HepG2 (cell line): ENCODE data around the gene CNOT1. TPM values are rescaled to one million over a fixed set of nuclear protein-coding genes. Genes with fewer than 3 reads are reported as not detected.

ENCODE experiments used
- KDM4B ChIP-seq: sonication (generic); formaldehyde crosslinking; IDR thresholded peaks from 2 replicates; pipeline ENCODE4 v1.4.0; 2020; ENCODE audit warnings: missing genetic modification reagents
- NR2C2 ChIP-seq: sonication (generic); formaldehyde crosslinking; IDR thresholded peaks from 2 replicates; pipeline ENCODE4 v1.4.0; 2020; ENCODE audit warnings: missing genetic modification reagents, mild to moderate bottlenecking, moderate library complexity, borderline replicate concordance
- PHB2 ChIP-seq: fragments of 450-650 bp; IDR thresholded peaks from 2 replicates; pipeline ENCODE4 v1.6.1; 2018; ENCODE audit not compliant: partially characterized antibody
- RFX3 ChIP-seq: IDR thresholded peaks from 2 replicates; pipeline ENCODE4 v1.6.1; 2016; ENCODE audit warnings: missing biosample characterization, missing genetic modification reagents
- RFXAP ChIP-seq: sonication (generic); formaldehyde crosslinking; IDR thresholded peaks from 2 replicates; pipeline ENCODE4 v1.4.0; 2020; ENCODE audit warnings: missing genetic modification reagents, borderline replicate concordance
- TRIM24 ChIP-seq: sonication (generic); formaldehyde crosslinking; IDR thresholded peaks from 2 replicates; pipeline ENCODE4 v1.8.0; 2022; ENCODE audit warnings: mild to moderate bottlenecking, missing genetic modification reagents
- ZNF136 ChIP-seq: sonication (generic); formaldehyde crosslinking; IDR thresholded peaks from 2 replicates; pipeline ENCODE4 v1.8.1; 2022; ENCODE audit warnings: low read depth, mild to moderate bottlenecking, moderate library complexity, missing genetic modification reagents
- ZNF264 ChIP-seq: sonication (generic); formaldehyde crosslinking; IDR thresholded peaks from 2 replicates; pipeline ENCODE4 v1.4.0; 2020; ENCODE audit warnings: missing genetic modification reagents
- ZNF282 ChIP-seq: fragments of 450-650 bp; IDR thresholded peaks from 2 replicates; pipeline ENCODE4 v1.6.1; 2018; ENCODE audit not compliant: partially characterized antibody
- ZNF430 ChIP-seq: sonication (generic); formaldehyde crosslinking; IDR thresholded peaks from 2 replicates; pipeline ENCODE4 v1.9.0; 2021; ENCODE audit warnings: mild to moderate bottlenecking, missing genetic modification reagents
- polyA plus RNA-seq, 8 experiments: library from polyadenylated mRNA; depleted of rRNA in 3 of 8; stranded (reverse) in 7 of 8; unstranded in 1 of 8; fragments of >200 nt; fragmentation: Illumina TruSeq in 4 of 8; extraction: Trizol in 4 of 8; gene quantifications; 2 replicates each; pipeline versions ENCODE4 v1.2.1 to v1.2.3, GENCODE V29; 2011 to 2016; ENCODE audit warnings: low read depth in 4 of 8, missing spikeins in 1 of 8, mixed read lengths in 1 of 8; ENCODE audit not compliant: insufficient read depth in 1 of 8
- total RNA-seq, 5 experiments: library from RNA; depleted of rRNA; stranded (reverse); fragments of >200 nt; fragmentation: Illumina TruSeq; extraction: Trizol; gene quantifications; 2 replicates each; pipeline ENCODE4 v1.2.3, GENCODE V29; 2016; ENCODE audit warnings: low read depth in 1 of 5
- TF ChIP-seq, protein P1 (sequence below), 2 experiments: fragments of 450-650 bp in 1 of 2; sonication (generic) in 1 of 2; formaldehyde crosslinking in 1 of 2; IDR thresholded peaks; 2 replicates each; pipeline versions ENCODE4 v1.6.1 to v1.8.0; 2016 to 2022; ENCODE audit warnings: antibody characterized with exemption in 1 of 2, mild to moderate bottlenecking in 1 of 2, missing genetic modification reagents in 1 of 2
- TF ChIP-seq, protein P2 (sequence below): sonication (generic); formaldehyde crosslinking; IDR thresholded peaks from 2 replicates; pipeline ENCODE4 v1.5.0; 2020; ENCODE audit warnings: mild to moderate bottlenecking, missing genetic modification reagents, borderline replicate concordance
- TF ChIP-seq, protein P3 (sequence below): sonication (generic); formaldehyde crosslinking; IDR thresholded peaks from 2 replicates; pipeline ENCODE4 v1.5.0; 2020; ENCODE audit warnings: missing genetic modification reagents
- TF ChIP-seq, protein P4 (sequence below): sonication (generic); formaldehyde crosslinking; conservative IDR thresholded peaks from 2 replicates; pipeline ENCODE4 v1.5.0; 2020; ENCODE audit warnings: missing genetic modification reagents

The CNOT1 gene
- total and polyA plus RNA-seq, 2 of the 13 experiments (the other 11 are each of a cell fraction or from before 2014, with no cell fraction given), result 188 to 232 TPM

DNA sequence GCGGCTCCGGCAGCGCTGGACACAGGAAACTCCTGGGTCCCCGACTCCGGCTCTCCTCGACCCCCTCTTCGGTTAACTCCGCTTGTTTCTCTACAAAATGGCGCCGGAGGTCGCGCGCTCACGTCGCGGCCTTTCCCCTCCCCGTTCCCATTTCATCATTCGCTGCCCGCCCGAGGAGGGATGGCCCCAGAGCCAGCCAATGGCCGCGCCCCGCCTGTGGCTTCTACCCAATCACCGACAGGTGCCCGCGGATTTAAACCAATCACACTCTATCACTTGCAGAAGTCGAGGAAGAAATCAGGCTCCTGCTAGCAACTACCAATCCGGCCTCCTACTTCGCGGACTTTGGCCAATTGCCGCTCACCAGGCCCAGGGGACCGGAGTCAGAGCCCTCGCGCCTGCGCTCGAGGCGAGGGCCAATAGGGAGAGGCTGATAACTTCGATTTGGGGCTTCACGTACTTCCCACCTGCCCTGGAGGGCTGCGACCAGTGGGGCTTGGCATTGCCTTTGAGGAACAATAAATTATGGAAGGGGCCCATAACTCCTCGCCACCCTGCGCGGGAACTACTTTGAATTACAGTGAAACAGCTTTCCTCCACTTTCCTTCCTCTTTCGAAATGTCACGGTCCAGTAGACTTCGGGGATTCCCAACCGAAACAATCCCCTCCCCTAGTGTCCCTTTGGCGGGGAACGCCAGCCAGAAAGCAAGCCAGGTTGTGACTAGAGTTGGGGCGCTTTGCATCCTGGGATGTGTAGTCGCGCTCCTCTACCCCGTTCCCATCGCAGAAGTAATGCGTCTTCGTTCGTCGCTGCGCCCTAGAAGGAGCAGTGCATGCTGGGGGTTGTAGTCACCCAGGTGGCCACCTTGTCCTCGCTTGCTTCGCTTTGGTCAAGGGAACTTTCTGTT lies at the start of gene CNOT1 (continued):
- TF ChIP-seq, protein P1, sequence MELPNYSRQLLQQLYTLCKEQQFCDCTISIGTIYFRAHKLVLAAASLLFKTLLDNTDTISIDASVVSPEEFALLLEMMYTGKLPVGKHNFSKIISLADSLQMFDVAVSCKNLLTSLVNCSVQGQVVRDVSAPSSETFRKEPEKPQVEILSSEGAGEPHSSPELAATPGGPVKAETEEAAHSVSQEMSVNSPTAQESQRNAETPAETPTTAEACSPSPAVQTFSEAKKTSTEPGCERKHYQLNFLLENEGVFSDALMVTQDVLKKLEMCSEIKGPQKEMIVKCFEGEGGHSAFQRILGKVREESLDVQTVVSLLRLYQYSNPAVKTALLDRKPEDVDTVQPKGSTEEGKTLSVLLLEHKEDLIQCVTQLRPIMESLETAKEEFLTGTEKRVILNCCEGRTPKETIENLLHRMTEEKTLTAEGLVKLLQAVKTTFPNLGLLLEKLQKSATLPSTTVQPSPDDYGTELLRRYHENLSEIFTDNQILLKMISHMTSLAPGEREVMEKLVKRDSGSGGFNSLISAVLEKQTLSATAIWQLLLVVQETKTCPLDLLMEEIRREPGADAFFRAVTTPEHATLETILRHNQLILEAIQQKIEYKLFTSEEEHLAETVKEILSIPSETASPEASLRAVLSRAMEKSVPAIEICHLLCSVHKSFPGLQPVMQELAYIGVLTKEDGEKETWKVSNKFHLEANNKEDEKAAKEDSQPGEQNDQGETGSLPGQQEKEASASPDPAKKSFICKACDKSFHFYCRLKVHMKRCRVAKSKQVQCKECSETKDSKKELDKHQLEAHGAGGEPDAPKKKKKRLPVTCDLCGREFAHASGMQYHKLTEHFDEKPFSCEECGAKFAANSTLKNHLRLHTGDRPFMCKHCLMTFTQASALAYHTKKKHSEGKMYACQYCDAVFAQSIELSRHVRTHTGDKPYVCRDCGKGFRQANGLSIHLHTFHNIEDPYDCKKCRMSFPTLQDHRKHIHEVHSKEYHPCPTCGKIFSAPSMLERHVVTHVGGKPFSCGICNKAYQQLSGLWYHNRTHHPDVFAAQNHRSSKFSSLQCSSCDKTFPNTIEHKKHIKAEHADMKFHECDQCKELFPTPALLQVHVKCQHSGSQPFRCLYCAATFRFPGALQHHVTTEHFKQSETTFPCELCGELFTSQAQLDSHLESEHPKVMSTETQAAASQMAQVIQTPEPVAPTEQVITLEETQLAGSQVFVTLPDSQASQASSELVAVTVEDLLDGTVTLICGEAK (IDR thresholded peaks at IDR 0.05), result no peak
- TF ChIP-seq, protein P1 (CRISPR knock-in tag; IDR thresholded peaks at IDR 0.05), result peak; percentile 85
- TF ChIP-seq, protein P2, sequence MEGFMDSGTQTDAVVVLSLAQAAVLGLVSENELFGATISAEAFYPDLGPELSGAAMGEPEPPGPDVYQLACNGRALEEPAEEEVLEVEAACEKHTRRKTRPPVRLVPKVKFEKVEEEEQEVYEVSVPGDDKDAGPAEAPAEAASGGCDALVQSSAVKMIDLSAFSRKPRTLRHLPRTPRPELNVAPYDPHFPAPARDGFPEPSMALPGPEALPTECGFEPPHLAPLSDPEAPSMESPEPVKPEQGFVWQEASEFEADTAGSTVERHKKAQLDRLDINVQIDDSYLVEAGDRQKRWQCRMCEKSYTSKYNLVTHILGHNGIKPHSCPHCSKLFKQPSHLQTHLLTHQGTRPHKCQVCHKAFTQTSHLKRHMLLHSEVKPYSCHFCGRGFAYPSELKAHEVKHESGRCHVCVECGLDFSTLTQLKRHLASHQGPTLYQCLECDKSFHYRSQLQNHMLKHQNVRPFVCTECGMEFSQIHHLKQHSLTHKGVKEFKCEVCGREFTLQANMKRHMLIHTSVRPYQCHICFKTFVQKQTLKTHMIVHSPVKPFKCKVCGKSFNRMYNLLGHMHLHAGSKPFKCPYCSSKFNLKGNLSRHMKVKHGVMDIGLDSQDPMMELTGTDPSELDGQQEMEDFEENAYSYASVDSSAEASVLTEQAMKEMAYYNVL (CRISPR knock-in tag), result no peak; the same call in 1 of the 2 replicates
- TF ChIP-seq NR2C2 (CRISPR knock-in tag) (peak; percentile 89), ZNF136 (0 out of 2 replicates have a peak, but pooled peaks have one; percentile 26), TRIM24 (CRISPR knock-in tag) (no peak), RFX3 (CRISPR knock-in tag) (peak; percentile 14; the same call in 1 of the 2 replicates), PHB2 (no peak), RFXAP (CRISPR knock-in tag) (peak; percentile 99), ZNF264 (peak; percentile 90; the same call in 1 of the 2 replicates), ZNF282 (no peak), KDM4B (CRISPR knock-in tag) (peak; percentile 17; the same call in 1 of the 2 replicates), ZNF430 (CRISPR knock-in tag) (peak; percentile 99)
- TF ChIP-seq, protein P3, sequence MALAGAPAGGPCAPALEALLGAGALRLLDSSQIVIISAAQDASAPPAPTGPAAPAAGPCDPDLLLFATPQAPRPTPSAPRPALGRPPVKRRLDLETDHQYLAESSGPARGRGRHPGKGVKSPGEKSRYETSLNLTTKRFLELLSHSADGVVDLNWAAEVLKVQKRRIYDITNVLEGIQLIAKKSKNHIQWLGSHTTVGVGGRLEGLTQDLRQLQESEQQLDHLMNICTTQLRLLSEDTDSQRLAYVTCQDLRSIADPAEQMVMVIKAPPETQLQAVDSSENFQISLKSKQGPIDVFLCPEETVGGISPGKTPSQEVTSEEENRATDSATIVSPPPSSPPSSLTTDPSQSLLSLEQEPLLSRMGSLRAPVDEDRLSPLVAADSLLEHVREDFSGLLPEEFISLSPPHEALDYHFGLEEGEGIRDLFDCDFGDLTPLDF (CRISPR knock-in tag), result peak; percentile 91; the same call in 1 of the 2 replicates
- TF ChIP-seq, protein P4, sequence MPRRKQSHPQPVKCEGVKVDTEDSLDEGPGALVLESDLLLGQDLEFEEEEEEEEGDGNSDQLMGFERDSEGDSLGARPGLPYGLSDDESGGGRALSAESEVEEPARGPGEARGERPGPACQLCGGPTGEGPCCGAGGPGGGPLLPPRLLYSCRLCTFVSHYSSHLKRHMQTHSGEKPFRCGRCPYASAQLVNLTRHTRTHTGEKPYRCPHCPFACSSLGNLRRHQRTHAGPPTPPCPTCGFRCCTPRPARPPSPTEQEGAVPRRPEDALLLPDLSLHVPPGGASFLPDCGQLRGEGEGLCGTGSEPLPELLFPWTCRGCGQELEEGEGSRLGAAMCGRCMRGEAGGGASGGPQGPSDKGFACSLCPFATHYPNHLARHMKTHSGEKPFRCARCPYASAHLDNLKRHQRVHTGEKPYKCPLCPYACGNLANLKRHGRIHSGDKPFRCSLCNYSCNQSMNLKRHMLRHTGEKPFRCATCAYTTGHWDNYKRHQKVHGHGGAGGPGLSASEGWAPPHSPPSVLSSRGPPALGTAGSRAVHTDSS (CRISPR knock-in tag), result 0 out of 2 replicates have a peak, but pooled peaks have one; percentile 70
